SK-N-SH (cell line): Measurements from ENCODE around the gene SYT7. TPM values are rescaled to one million over a fixed set of nuclear protein-coding genes. Genes with fewer than 3 reads are reported as not detected.
"Not testable (repeated sequence)": the region's sequence is repeated elsewhere in the genome, so short reads cannot be mapped to it uniquely, and the experiment has no call there.

Experiments
- CTCF ChIA-PET: fragments of 300-600, 350-600 bp; formaldehyde crosslinking; extraction: SDS; loops from one replicate; lab custom pipeline; 2021; lab: Yijun Ruan, JAX
- POLR2A ChIA-PET: fragments of 350-600 bp; sonication (Branson Sonifier 250); formaldehyde crosslinking; extraction: SDS; loops from one replicate; lab custom pipeline; 2020; ENCODE audit warnings: antibody characterized with exemption, inconsistent platforms; lab: Yijun Ruan, JAX
- DNase-seq: peaks from one replicate; pipeline ENCODE4 v3.0.0; 2012
- H2AFZ ChIP-seq: fragments of 200-600 bp; sonication (generic); 2 replicates; pipeline ENCODE4 v1.8.1; 2016; ENCODE audit warnings: antibody characterized with exemption, mild to moderate bottlenecking, low read depth
- H3F3A ChIP-seq: fragments of 200-600 bp; sonication (generic); replicated peaks from 2 replicates; pipeline ENCODE3; 2016; ENCODE audit warnings: antibody characterized with exemption, mild to moderate bottlenecking; ENCODE audit not compliant: insufficient read depth
- H3K27ac ChIP-seq, 2 experiments: fragments of 200-500 bp in 1 of 2; fragments of 200-600 bp in 1 of 2; sonication (Bioruptor generic) in 1 of 2; sonication (generic), shearing (Covaris generic) in 1 of 2; 2 replicates each; pipeline versions ENCODE4 v1.5.1 to v1.6.1; 2014 to 2016; ENCODE audit warnings: low read depth in 2 of 2, inconsistent platforms in 1 of 2, low read length in 1 of 2, mild to moderate bottlenecking in 1 of 2, mixed read lengths in 1 of 2
- H3K27me3 ChIP-seq: fragments of 200-600 bp; sonication (generic), shearing (Covaris generic); 2 replicates; pipeline ENCODE4 v1.6.1; 2016; ENCODE audit warnings: mixed run types; ENCODE audit not compliant: insufficient read depth
- H3K36me3 ChIP-seq, 2 experiments: fragments of 200-500 bp in 1 of 2; fragments of 200-600 bp in 1 of 2; sonication (Bioruptor generic) in 1 of 2; sonication (generic) in 1 of 2; replicated peaks in 1 of 2; 2 replicates each; pipeline versions ENCODE3 to v1.5.1; 2014 to 2016; ENCODE audit warnings: low read length in 1 of 2, mild to moderate bottlenecking in 1 of 2; ENCODE audit not compliant: insufficient read depth in 2 of 2, control insufficient read depth in 1 of 2
- H3K4me1 ChIP-seq, 2 experiments: fragments of 200-500 bp in 1 of 2; fragments of 200-600 bp in 1 of 2; sonication (Bioruptor generic) in 1 of 2; sonication (generic), shearing (Covaris generic) in 1 of 2; 2 replicates each; pipeline versions ENCODE4 v1.5.1 to v1.6.1; 2014 to 2016; ENCODE audit warnings: low read depth in 1 of 2, low read length in 1 of 2, mixed run types in 1 of 2; ENCODE audit not compliant: insufficient read depth in 2 of 2, control insufficient read depth in 1 of 2
- H3K4me2 ChIP-seq: fragments of 200-600 bp; sonication (generic), shearing (Covaris generic); 2 replicates; pipeline ENCODE4 v1.6.1; 2017; ENCODE audit warnings: mixed run types
- H3K4me3 ChIP-seq, 2 experiments: fragments of 200-500 bp in 1 of 2; fragments of 200-600 bp in 1 of 2; sonication (Bioruptor generic) in 1 of 2; sonication (generic), shearing (Covaris generic) in 1 of 2; 2 replicates each; pipeline versions ENCODE4 v1.5.1 to v1.8.1; 2014 to 2016; ENCODE audit warnings: low read depth in 2 of 2, inconsistent platforms in 1 of 2, low read length in 1 of 2, mild to moderate bottlenecking in 1 of 2, mixed read lengths in 1 of 2, moderate library complexity in 1 of 2
- H3K79me2 ChIP-seq: fragments of 200-600 bp; sonication (generic); 2 replicates; pipeline ENCODE4 v1.8.1; 2017; ENCODE audit warnings: mild to moderate bottlenecking; ENCODE audit not compliant: insufficient read depth
- H3K9ac ChIP-seq: fragments of 200-600 bp; sonication (generic); 2 replicates; pipeline ENCODE4 v1.6.1; 2017; ENCODE audit warnings: mixed run types
- H3K9me2 ChIP-seq: fragments of 200-600 bp; sonication (generic); 2 replicates; pipeline ENCODE4 v1.6.1; 2017; ENCODE audit warnings: mixed run types
- H3K9me3 ChIP-seq: fragments of 200-600 bp; sonication (generic); 2 replicates; pipeline ENCODE4 v1.6.1; 2017; ENCODE audit warnings: mixed run types, mild to moderate bottlenecking, moderate library complexity
- H4K20me1 ChIP-seq: fragments of 200-600 bp; sonication (generic); 2 replicates; pipeline ENCODE4 v1.6.1; 2017; ENCODE audit warnings: mild to moderate bottlenecking, mixed run types; ENCODE audit not compliant: insufficient read depth
- CTCF ChIP-seq: fragments of 200-600 bp; sonication (generic); IDR thresholded peaks from 2 replicates; pipeline ENCODE4 v1.6.1; 2017; ENCODE audit warnings: antibody characterized with exemption, mild to moderate bottlenecking, moderate library complexity
- GATA2 ChIP-seq: sonication (generic); formaldehyde crosslinking; IDR thresholded peaks from 2 replicates; pipeline ENCODE4 v1.5.0; 2020; ENCODE audit warnings: mild to moderate bottlenecking, missing genetic modification reagents
- RAD21 ChIP-seq: IDR thresholded peaks from 2 replicates; pipeline ENCODE4 v1.6.1; 2012; ENCODE audit warnings: mild to moderate bottlenecking, low read length
- RCOR1 ChIP-seq: fragments of 150-350 bp; IDR thresholded peaks from 2 replicates; pipeline ENCODE4 v1.6.1; 2017; ENCODE audit warnings: antibody characterized with exemption, low read length
- TAF1 ChIP-seq: IDR thresholded peaks from 2 replicates; pipeline ENCODE4 v1.6.1; 2012; ENCODE audit warnings: low read depth, mild to moderate bottlenecking, low read length, moderate library complexity, borderline replicate concordance
- USF1 ChIP-seq: IDR thresholded peaks from 2 replicates; pipeline ENCODE4 v1.4.0; 2012; ENCODE audit warnings: low read depth, borderline replicate concordance
- ZBTB33 ChIP-seq: IDR thresholded peaks from 2 replicates; pipeline ENCODE4 v1.4.0; 2012; ENCODE audit warnings: low read depth, borderline replicate concordance
- WGBS: methylation state at CpG from one replicate; pipeline ENCODE4 v1.1.6; 2017; ENCODE audit warnings: low lambda C conversion rate; 5-methylcytosine and 5-hydroxymethylcytosine counted together
- polyA plus RNA-seq, 3 experiments: library from polyadenylated mRNA; depleted of rRNA; stranded (reverse); fragments of >200 nt; gene quantifications; 2 replicates each; pipeline ENCODE4 v1.2.3, GENCODE V29; 2012

Gene SYT7
- polyA plus RNA-seq, 1 of the 3 experiments (the other 2 are of a cell fraction), result 1.1 TPM

DNA sequence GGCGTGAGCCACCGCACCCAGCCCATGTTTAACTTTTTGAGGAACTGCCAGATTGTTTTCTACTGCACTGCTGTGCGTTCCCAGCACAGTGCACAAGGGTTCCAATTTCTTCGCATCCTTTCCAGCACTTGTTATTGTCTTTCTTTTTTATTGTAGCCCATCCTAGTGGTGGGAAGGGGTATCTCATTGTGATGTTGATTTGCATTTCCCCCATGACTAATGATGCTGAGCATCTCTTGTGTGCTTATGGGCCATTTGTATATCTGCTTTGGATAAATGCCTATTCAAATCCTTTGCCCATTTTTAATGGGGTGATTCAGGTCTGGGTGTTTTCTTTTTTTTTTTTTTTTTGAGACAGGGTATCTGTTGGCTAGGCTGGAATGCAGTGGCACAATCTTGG lies 36.6 kb upstream of the SYT7 start:
- no peaks in the 10 kb centered on the region for H3K36me3 ChIP-seq
- no peak overlapping the region for H2AFZ ChIP-seq
- H3K4me2 ChIP-seq, result no peak overlapping the region
- no peak for TF ChIP-seq TAF1
- no peak for TF ChIP-seq GATA2 (CRISPR knock-in tag)
- TF ChIP-seq CTCF, result peak; percentile 17; the same call in 1 of the 2 replicates
- no peak overlapping the region for H3K9ac ChIP-seq
- peaks cover 9% of the 10 kb centered on the region; the same call in 1 of the 2 replicates for H3K27me3 ChIP-seq
- DNase-seq, result no peak
- no peaks in the 10 kb centered on the region for H3K9me3 ChIP-seq
- H3K4me1 ChIP-seq, result peaks cover 0 to 2% of the 10 kb centered on the region in 2 experiments; a peak in 1 of 4 replicates
- H3K79me2 ChIP-seq, result no peaks in the 10 kb centered on the region
- 95% methylated on average over 4 of the region's 4 CpGs for WGBS
- H3K9me2 ChIP-seq, result no peaks in the 10 kb centered on the region
- ChIA-PET POLR2A (no interaction called here), CTCF (interaction anchor here (1.5 to 8.3 kb wide), 3 partner anchors 11 to 100 kb away, joined by 3 to 35 read pairs (median 15); no protein-coding TSS in a partner anchor)
- H3K27ac ChIP-seq, result no peak overlapping the region
- H3F3A ChIP-seq, result peaks cover 5% of the 10 kb centered on the region
- no peaks in the 10 kb centered on the region for H4K20me1 ChIP-seq
- no peak overlapping the region for H3K4me3 ChIP-seq

- H3K4me1 ChIP-seq, result peaks cover 0 to 4% of the 10 kb centered on the region in 2 experiments; a peak in 1 of 4 replicates
- H3K4me3 ChIP-seq, result no peak overlapping the region
- ChIA-PET POLR2A (no interaction called here), CTCF (interaction anchor here (1.5 to 1.6 kb wide), 3 partner anchors 11 to 139 kb away, joined by 3 to 6 read pairs (median 5); no protein-coding TSS in a partner anchor)
- no peaks in the 10 kb centered on the region for H3K36me3 ChIP-seq
- no peak overlapping the region for H3K9ac ChIP-seq
- H3K9me3 ChIP-seq, result no peaks in the 10 kb centered on the region
- peaks cover 9% of the 10 kb centered on the region; the same call in 1 of the 2 replicates for H3K27me3 ChIP-seq
- H3K79me2 ChIP-seq, result no peaks in the 10 kb centered on the region
- WGBS, result 18% methylated on average over 2 of the region's 2 CpGs
- H3K9me2 ChIP-seq, result no peaks in the 10 kb centered on the region
- H3K4me2 ChIP-seq, result peak overlapping the region; percentile 46; the same call in 1 of the 2 replicates
- TF ChIP-seq TAF1, result no peak
- no peak for TF ChIP-seq USF1
- TF ChIP-seq RAD21, result no peak
- TF ChIP-seq RCOR1, result no peak
- TF ChIP-seq ZBTB33, result no peak
- TF ChIP-seq, all 33 proteins: peak for 0
- Histone ChIP-seq H3F3A (peaks cover 5% of the 10 kb centered on the region), H3K27ac (peak overlapping the region in 1 of 2 experiments; percentile 41; a peak in 2 of 4 replicates), H2AFZ (peak overlapping the region; percentile 43; the same call in 1 of the 2 replicates), H4K20me1 (no peaks in the 10 kb centered on the region)
- no peak for DNase-seq
Observed at GRCh38 chr11:61616434-61616833, 35.6 kb upstream of the SYT7 start.

GRCh38 chr11:61614782-61615181 lies 33.9 kb upstream of the SYT7 start:
- H3K9ac ChIP-seq, H3F3A ChIP-seq, H3K36me3 ChIP-seq, H4K20me1 ChIP-seq, POLR2A ChIA-PET, H3K27me3 ChIP-seq, H3K4me2 ChIP-seq, H3K27ac ChIP-seq, H3K4me3 ChIP-seq, H3K9me2 ChIP-seq, DNase-seq, H3K9me3 ChIP-seq, H2AFZ ChIP-seq, H3K79me2 ChIP-seq: not testable (repeated sequence)
- CTCF ChIA-PET, result interaction anchor here (1.5 to 3.3 kb wide), 2 partner anchors 14 to 98 kb away, joined by 9 to 12 read pairs; no protein-coding TSS in a partner anchor
- 55% methylated on average over 6 of the region's 6 CpGs for WGBS
- H3K4me1 ChIP-seq, result peaks cover 0 to 19% of the 10 kb centered on the region in 2 experiments; a peak in 1 of 4 replicates
